Uterus (tissue), 4 donors: Measurements from ENCODE around the gene SDE2. TPM values are rescaled to one million over a fixed set of nuclear protein-coding genes. Genes with fewer than 3 reads are reported as not detected.

Experiments used
- DNase-seq, 2 donors: peaks; one replicate each; pipeline ENCODE4 v3.0.0-alpha.2; 2019 to 2020
- H3K27ac ChIP-seq, 2 donors: fragments of 200-600 bp; sonication (generic); 1 replicate in 1 of 2; 2 replicates in 1 of 2; pipeline ENCODE4 v1.5.1; 2016 to 2018
- H3K27me3 ChIP-seq, 2 donors: fragments of 200-600 bp; sonication (generic); one replicate each; pipeline ENCODE4 v1.5.1; 2018 to 2019; ENCODE audit warnings: control low read depth in 1 of 2
- H3K36me3 ChIP-seq, 2 donors: fragments of 200-600 bp; sonication (generic); one replicate each; pipeline ENCODE4 v1.5.1; 2019; ENCODE audit warnings: control low read depth in 1 of 2
- H3K4me1 ChIP-seq, 2 donors: fragments of 200-600 bp; sonication (generic); one replicate each; pipeline ENCODE4 v1.5.1; 2018 to 2019; ENCODE audit warnings: control low read depth in 1 of 2
- H3K4me3 ChIP-seq, 2 donors: fragments of 200-600 bp; sonication (generic); 1 replicate in 1 of 2; 2 replicates in 1 of 2; pipeline ENCODE4 v1.5.1; 2018 to 2019; ENCODE audit warnings: mild to moderate bottlenecking in 1 of 2
- H3K9me3 ChIP-seq, 2 donors: fragments of 200-600 bp; sonication (generic); one replicate each; pipeline ENCODE4 v1.5.1; 2019; ENCODE audit warnings: control low read depth in 1 of 2
- CTCF ChIP-seq, 4 experiments: fragments of 200-600 bp in 2 of 4; fragments of 450-650 bp in 2 of 4; sonication (generic) in 2 of 4; IDR thresholded peaks; one replicate each; pipeline ENCODE4 v1.5.1; 2016 to 2019; ENCODE audit warnings: antibody characterized with exemption in 4 of 4, mild to moderate bottlenecking in 2 of 4, moderate library complexity in 1 of 4
- POLR2A ChIP-seq, 2 donors: fragments of 450-650 bp; IDR thresholded peaks; one replicate each; pipeline ENCODE4 v1.6.1; 2016; ENCODE audit warnings: antibody characterized with exemption in 2 of 2, mild to moderate bottlenecking in 1 of 2, moderate library complexity in 1 of 2
- intact Hi-C: fragments of 100-400 bp; cut with DNase I; formaldehyde crosslinking; loops from one replicate; pipeline ENCODE4 v1.15.1; 2023; ENCODE audit warnings: low total_unique reads
- total RNA-seq, 4 donors: library from RNA; depleted of rRNA in 3 of 4; stranded (reverse); fragments of >200 nt in 3 of 4; gene quantifications; one replicate each; pipeline versions ENCODE4 v1.1.0 to v1.2.4, GENCODE V29; 2014 to 2023
- donor health status: DM: yes; HTN: yes; CAD: no.

The SDE2 gene
- total RNA-seq, 4 donors from 2014 or later, result 12.3 to 41.7 (median 17.2) TPM

GRCh38 chr1:226033582-226033981 lies 34.4 kb upstream of the SDE2 start:
- intact Hi-C loops, result no loop called here
- Histone ChIP-seq H3K36me3 (no peaks in the 10 kb centered on the region), H3K9me3 (no peaks in the 10 kb centered on the region), H3K27me3 (no peaks in the 10 kb centered on the region), H3K4me1 (no peaks in the 10 kb centered on the region), H3K4me3 (no peak overlapping the region), H3K27ac (peak overlapping the region; percentile 53 to 57)
- TF ChIP-seq POLR2A (IDR thresholded peaks at IDR 0.05) (no peak), CTCF (IDR thresholded peaks at IDR 0.05) (no peak)
- no peak for DNase-seq

- H3K4me1 ChIP-seq, result no peaks in the 10 kb centered on the region
- no peaks in the 10 kb centered on the region for H3K9me3 ChIP-seq
- intact Hi-C loops, result no loop called here
- H3K36me3 ChIP-seq, result no peaks in the 10 kb centered on the region
- no peak for DNase-seq
- no peak overlapping the region for H3K4me3 ChIP-seq
- no peaks in the 10 kb centered on the region for H3K27me3 ChIP-seq
- no peak overlapping the region for H3K27ac ChIP-seq
- no peak for TF ChIP-seq POLR2A (IDR thresholded peaks at IDR 0.05)
- no peak for TF ChIP-seq CTCF (IDR thresholded peaks at IDR 0.05)
Measured at GRCh38 chr1:226029568-226030225, 30.6 kb upstream of the SDE2 start.

GRCh38 chr1:226029093-226029496 lies 30.0 kb upstream of the SDE2 start:
- no peak for DNase-seq

DNA sequence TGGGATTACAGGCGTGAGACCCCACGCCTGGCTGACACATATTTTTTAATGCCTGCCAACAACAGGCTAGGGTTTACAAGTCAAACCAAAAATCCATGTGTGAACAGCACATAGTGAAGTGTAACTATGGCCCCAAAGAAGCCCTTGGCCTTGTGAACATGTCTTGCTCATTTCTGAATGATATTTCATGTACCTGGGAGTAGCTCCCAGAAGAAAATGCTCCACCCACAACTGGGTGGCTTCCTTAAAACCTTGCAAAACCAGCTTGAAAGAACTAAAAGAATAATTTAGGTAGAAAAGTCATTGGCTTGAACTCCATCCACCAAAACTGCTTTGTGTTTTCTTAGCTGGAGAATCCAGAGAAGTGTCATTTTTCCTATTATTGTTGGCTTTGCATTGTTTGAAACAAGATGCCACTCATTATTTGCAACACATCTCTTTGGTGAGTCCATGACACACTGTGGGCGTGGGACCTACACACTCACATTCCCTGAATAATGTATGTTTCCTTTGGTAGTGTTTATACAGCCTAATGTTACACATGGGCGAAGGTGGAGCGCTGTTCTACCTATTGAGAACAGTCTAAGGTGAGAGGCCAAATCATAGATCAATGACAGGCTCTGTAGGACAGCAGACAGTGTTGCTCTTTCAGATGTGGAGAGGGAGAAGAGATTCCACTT lies 28.5 kb upstream of the SDE2 start:
- Histone ChIP-seq H3K4me3 (no peak overlapping the region), H3K27me3 (no peaks in the 10 kb centered on the region), H3K27ac (no peak overlapping the region), H3K9me3 (no peaks in the 10 kb centered on the region), H3K4me1 (no peaks in the 10 kb centered on the region), H3K36me3 (no peaks in the 10 kb centered on the region)
- intact Hi-C loops, result no loop called here
- DNase-seq, result no peak
- TF ChIP-seq POLR2A (IDR thresholded peaks at IDR 0.05) (no peak), CTCF (IDR thresholded peaks at IDR 0.05) (no peak)

More at GRCh38 chr1:226029093-226029496, 30.0 kb upstream of the SDE2 start:
- intact Hi-C loops, result no loop called here
- no peaks in the 10 kb centered on the region for H3K4me1 ChIP-seq
- H3K27ac ChIP-seq, result no peak overlapping the region
- H3K36me3 ChIP-seq, result no peaks in the 10 kb centered on the region
- H3K27me3 ChIP-seq, result no peaks in the 10 kb centered on the region
- H3K4me3 ChIP-seq, result no peak overlapping the region
- no peaks in the 10 kb centered on the region for H3K9me3 ChIP-seq
- TF ChIP-seq CTCF (IDR thresholded peaks at IDR 0.05) (no peak), POLR2A (IDR thresholded peaks at IDR 0.05) (no peak)

GRCh38 chr1:226026833-226027232 lies 27.7 kb upstream of the SDE2 start:
- H3K4me3 ChIP-seq, result no peak overlapping the region
- H3K27me3 ChIP-seq, result no peaks in the 10 kb centered on the region
- TF ChIP-seq CTCF (IDR thresholded peaks at IDR 0.05), result no peak
- TF ChIP-seq POLR2A (IDR thresholded peaks at IDR 0.05), result no peak
- no peak for DNase-seq
- H3K36me3 ChIP-seq, result no peaks in the 10 kb centered on the region
- H3K9me3 ChIP-seq, result no peaks in the 10 kb centered on the region
- H3K4me1 ChIP-seq, result no peaks in the 10 kb centered on the region
- intact Hi-C loops, result no loop called here
- no peak overlapping the region for H3K27ac ChIP-seq
